VCaP (cell line): ENCODE measurements around the gene KIAA1549.
"Not testable (repeated sequence)": the region's sequence is repeated elsewhere in the genome, so short reads cannot be mapped to it uniquely, and the experiment has no call there.

Source experiments
- H3K27ac ChIP-seq: fragments of 450-650 bp; 2 replicates; pipeline ENCODE4 v1.5.1; 2017
- CTCF ChIP-seq: fragments of 450-650 bp; conservative IDR thresholded peaks from 2 replicates; pipeline ENCODE4 v1.5.1; 2017; ENCODE audit warnings: mild to moderate bottlenecking, moderate library complexity

KIAA1549 gene

GRCh38 chr7:138821912-138822311 is 159.3 kb downstream of the KIAA1549 start:
- TF ChIP-seq CTCF, result no peak
- H3K27ac ChIP-seq, result no peak overlapping the region

- H3K27ac ChIP-seq, result no peak overlapping the region
- TF ChIP-seq CTCF, result no peak
These were observed 161.6 kb downstream of the KIAA1549 start for GRCh38 chr7:138819625-138820024.

- TF ChIP-seq CTCF, result no peak
- H3K27ac ChIP-seq, result no peak overlapping the region
These were observed 164.5 kb downstream of the KIAA1549 start for GRCh38 chr7:138816650-138817049.

GRCh38 chr7:138814816-138815332 is 166.3 kb downstream of the KIAA1549 start:
- no peak for TF ChIP-seq CTCF
- H3K27ac ChIP-seq, result no peak overlapping the region

- no peak for TF ChIP-seq CTCF
- H3K27ac ChIP-seq, result no peak overlapping the region
These were observed 167.2 kb downstream of the KIAA1549 start for GRCh38 chr7:138813945-138814344.

GRCh38 chr7:138811327-138811726 is 169.9 kb downstream of the KIAA1549 start:
- not testable (repeated sequence) for H3K27ac ChIP-seq

- TF ChIP-seq CTCF, result no peak
- no peak overlapping the region for H3K27ac ChIP-seq
These were observed 171.8 kb downstream of the KIAA1549 start for GRCh38 chr7:138809346-138809745.

- no peak overlapping the region for H3K27ac ChIP-seq
- TF ChIP-seq CTCF, result no peak
These were observed 176.6 kb downstream of the KIAA1549 start for GRCh38 chr7:138804618-138805017.
